Measurements from ENCODE around the gene TSPAN2.

The TSPAN2 gene

GRCh38 chr1:115077984-115078330 is 11.3 kb downstream of the TSPAN2 start:
- no peak overlapping the region for H3K27ac ChIP-seq
- H3K27me3 ChIP-seq (replicated peaks), result peaks cover 12% of the 10 kb centered on the region
- no peak for TF ChIP-seq CTCF (IDR thresholded peaks at IDR 0.05; ENCODE audit: low read depth, low read length, missing control alignments)
- H3K4me3 ChIP-seq (ENCODE audit: low read depth, low read length), result no peak overlapping the region
- no peak for DNase-seq
- no peaks in the 10 kb centered on the region for H3K36me3 ChIP-seq (replicated peaks)
- in situ Hi-C loops (cut with HindIII; ENCODE audit: low pct_ligation_motif_present, low sequenced_read_pairs), result no loop called here

GRCh38 chr1:115077286-115077983 is 11.9 kb downstream of the TSPAN2 start:
- H3K27ac ChIP-seq, result no peak overlapping the region
- peaks cover 12% of the 10 kb centered on the region for H3K27me3 ChIP-seq (replicated peaks)
- in situ Hi-C loops (cut with HindIII; ENCODE audit: low pct_ligation_motif_present, low sequenced_read_pairs), result no loop called here
- DNase-seq, result no peak
- H3K36me3 ChIP-seq (replicated peaks), result no peaks in the 10 kb centered on the region
- no peak overlapping the region for H3K4me3 ChIP-seq (ENCODE audit: low read depth, low read length)
- TF ChIP-seq CTCF (IDR thresholded peaks at IDR 0.05; ENCODE audit: low read depth, low read length, missing control alignments), result no peak

GRCh38 chr1:115076384-115076915 is 12.9 kb downstream of the TSPAN2 start:
- H3K27me3 ChIP-seq (replicated peaks), result peaks cover 12% of the 10 kb centered on the region
- no peak overlapping the region for H3K4me3 ChIP-seq (ENCODE audit: low read depth, low read length)
- no peaks in the 10 kb centered on the region for H3K36me3 ChIP-seq (replicated peaks)
- no peak overlapping the region for H3K27ac ChIP-seq
- no peak for DNase-seq
- no peak for TF ChIP-seq CTCF (IDR thresholded peaks at IDR 0.05; ENCODE audit: low read depth, low read length, missing control alignments)
- in situ Hi-C loops (cut with HindIII; ENCODE audit: low pct_ligation_motif_present, low sequenced_read_pairs), result no loop called here

GRCh38 chr1:115074839-115075534 is 14.3 kb downstream of the TSPAN2 start:
- no peaks in the 10 kb centered on the region for H3K36me3 ChIP-seq (replicated peaks)
- H3K27me3 ChIP-seq (replicated peaks), result peaks cover 12% of the 10 kb centered on the region
- no peak for DNase-seq
- TF ChIP-seq CTCF (IDR thresholded peaks at IDR 0.05; ENCODE audit: low read depth, low read length, missing control alignments), result no peak
- in situ Hi-C loops (cut with HindIII; ENCODE audit: low pct_ligation_motif_present, low sequenced_read_pairs), result no loop called here
- no peak overlapping the region for H3K4me3 ChIP-seq (ENCODE audit: low read depth, low read length)
- H3K27ac ChIP-seq, result no peak overlapping the region

- no peak for TF ChIP-seq CTCF (IDR thresholded peaks at IDR 0.05; ENCODE audit: low read depth, low read length, missing control alignments)
- no peaks in the 10 kb centered on the region for H3K36me3 ChIP-seq (replicated peaks)
- H3K27ac ChIP-seq, result no peak overlapping the region
- DNase-seq, result no peak
- in situ Hi-C loops (cut with HindIII; ENCODE audit: low pct_ligation_motif_present, low sequenced_read_pairs), result no loop called here
- H3K4me3 ChIP-seq (ENCODE audit: low read depth, low read length), result no peak overlapping the region
- H3K27me3 ChIP-seq (replicated peaks), result peaks cover 12% of the 10 kb centered on the region
These were observed 15.8 kb downstream of the TSPAN2 start for GRCh38 chr1:115073298-115074087.

All from brain microvascular endothelial cell (primary cell).